Raji (cell line): ENCODE measurements around the gene THBS2.

Source experiments
- POLR2A ChIP-seq: IDR thresholded peaks from 2 replicates; pipeline ENCODE4 v1.6.1; 2011; ENCODE audit warnings: low read depth, low read length, control low read depth; ENCODE audit not compliant: insufficient read depth

THBS2 gene

GRCh38 chr6:169253337-169254238 lies at the start of gene THBS2:
Gene THBS2, minus strand, starts transcription at chr6:169253846. Its CDS starts 3,062 bp downstream, at chr6:169250784.
- TF ChIP-seq POLR2A = no peak

GRCh38 chr6:169302716-169303115 lies 49.1 kb upstream of the THBS2 start:
- TF ChIP-seq POLR2A = no peak

- TF ChIP-seq POLR2A = no peak
These were observed 48.6 kb upstream of the THBS2 start for GRCh38 chr6:169302255-169302654.

GRCh38 chr6:169300916-169301315 lies 47.3 kb upstream of the THBS2 start:
- no peak for TF ChIP-seq POLR2A

GRCh38 chr6:169296622-169297021 lies 43.0 kb upstream of the THBS2 start:
- TF ChIP-seq POLR2A = no peak

- TF ChIP-seq POLR2A = no peak
These were observed 42.5 kb upstream of the THBS2 start for GRCh38 chr6:169296170-169296569.

- TF ChIP-seq POLR2A = no peak
These were observed 39.5 kb upstream of the THBS2 start for GRCh38 chr6:169293196-169293595.

- no peak for TF ChIP-seq POLR2A
These were observed 38.9 kb upstream of the THBS2 start for GRCh38 chr6:169292338-169293124.

- TF ChIP-seq POLR2A = no peak
These were observed 38.1 kb upstream of the THBS2 start for GRCh38 chr6:169291646-169292337.

GRCh38 chr6:169291148-169291547 lies 37.5 kb upstream of the THBS2 start:
- TF ChIP-seq POLR2A = no peak

GRCh38 chr6:169289619-169290339 lies 36.1 kb upstream of the THBS2 start:
- TF ChIP-seq POLR2A = no peak

GRCh38 chr6:169289257-169289618 lies 35.6 kb upstream of the THBS2 start:
- no peak for TF ChIP-seq POLR2A

GRCh38 chr6:169288591-169288990 lies 34.9 kb upstream of the THBS2 start:
- TF ChIP-seq POLR2A = no peak

- no peak for TF ChIP-seq POLR2A
These were observed 34.0 kb upstream of the THBS2 start for GRCh38 chr6:169287675-169288074.

- no peak for TF ChIP-seq POLR2A
These were observed 33.3 kb upstream of the THBS2 start for GRCh38 chr6:169286961-169287360.
